ENCODE data around the gene ANP32A.
"Not testable (repeated sequence)": the region's sequence is repeated elsewhere in the genome, so short reads cannot be mapped to it uniquely, and the experiment has no call there.

ANP32A gene

DNA sequence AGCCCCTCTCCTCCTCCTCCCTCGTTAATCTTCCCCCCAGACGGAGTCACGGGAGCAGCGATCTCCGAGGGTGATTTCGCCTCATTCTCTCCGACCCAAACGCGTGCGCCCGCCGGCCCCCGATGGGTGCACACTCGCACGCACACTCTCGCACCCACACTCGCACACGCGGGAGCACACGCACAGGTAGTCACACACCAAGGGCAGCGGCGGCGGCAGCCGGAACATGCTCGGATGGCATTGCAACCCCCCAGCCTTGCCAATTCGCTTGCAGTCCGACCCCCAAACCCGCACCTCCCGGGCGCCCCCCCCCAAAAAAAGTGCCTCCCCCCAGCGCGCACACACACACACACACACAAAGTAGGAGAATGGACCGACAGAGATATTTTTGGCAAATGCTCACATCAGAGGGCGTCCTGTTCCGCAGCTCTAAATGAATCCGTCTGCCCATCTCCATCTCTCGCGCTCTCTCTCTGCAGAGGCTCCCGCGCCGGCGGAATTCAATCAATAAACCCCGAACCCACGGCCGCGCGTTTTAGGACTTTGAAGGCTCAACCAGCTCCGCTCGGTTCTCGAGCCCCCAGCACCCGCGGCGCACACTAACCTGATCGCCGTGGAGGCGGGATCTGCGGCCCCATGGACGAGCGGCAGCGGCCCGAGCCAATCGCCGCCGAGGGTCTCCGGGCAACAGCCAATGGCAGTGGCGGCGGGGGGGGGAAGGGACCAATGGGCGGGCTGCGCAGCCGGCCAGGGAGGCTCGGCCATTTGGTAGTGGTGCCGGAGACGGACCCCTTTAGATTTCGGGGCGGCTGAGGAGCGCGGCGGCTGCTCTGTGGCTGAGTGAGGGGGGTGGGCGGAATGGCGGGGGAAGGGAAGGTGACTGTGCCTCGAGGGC, at the start of gene ANP32A:
ANP32A (minus strand) TSS at position 601 of the 895 bp plus-strand sequence; CDS start at position 457, 144 bp downstream.
- peak; percentile 93 for DNase-seq (ENCODE audit: low spot score)

GRCh38 chr15:68868296-68868695, 47.6 kb upstream of the ANP32A start:
- no peak for DNase-seq (ENCODE audit: low spot score)

DNA sequence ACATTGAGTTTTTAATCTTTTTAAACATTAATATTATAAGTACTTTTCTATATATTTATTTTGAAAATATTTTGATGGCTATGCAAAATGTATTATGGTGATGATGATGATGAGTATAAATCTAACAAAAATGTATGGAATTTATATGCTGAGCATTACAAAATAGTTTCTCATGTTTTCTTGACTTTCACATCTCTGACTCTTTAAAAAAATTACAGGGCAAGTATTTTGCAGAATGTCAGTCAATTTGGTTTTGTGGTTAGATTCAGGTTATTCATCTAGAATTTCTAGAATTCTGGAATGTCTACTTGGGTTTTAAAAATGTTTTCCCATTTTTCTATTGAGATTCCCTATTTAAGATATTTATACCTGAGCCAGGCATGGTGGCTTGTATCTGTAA, 41.7 kb upstream of the ANP32A start:
- no peak for DNase-seq (ENCODE audit: low spot score)

GRCh38 chr15:68858666-68859065, 38.0 kb upstream of the ANP32A start:
- DNase-seq (ENCODE audit: low spot score): not testable (repeated sequence)

- DNase-seq (ENCODE audit: low spot score): not testable (repeated sequence)
Observed at GRCh38 chr15:68857443-68857842, 36.7 kb upstream of the ANP32A start.

DNA sequence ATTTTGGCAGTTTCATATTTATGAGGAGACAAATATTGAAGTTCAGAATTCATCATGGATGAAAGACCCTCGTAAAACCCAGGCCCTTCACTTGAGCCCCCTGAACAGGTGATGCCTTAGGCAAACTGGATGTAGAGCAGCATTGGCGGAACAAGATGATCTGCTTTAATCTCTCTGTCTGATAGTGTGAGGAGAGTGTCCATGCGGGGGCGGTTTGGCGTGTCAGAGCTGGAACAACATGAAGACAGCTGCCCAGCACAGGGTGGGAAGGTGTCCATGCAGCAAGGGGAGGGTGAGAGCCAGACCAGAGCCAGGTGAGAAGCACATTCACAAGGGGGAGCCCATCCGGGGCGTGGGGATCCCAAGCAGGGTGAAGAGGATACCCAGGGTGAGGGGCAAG, 31.8 kb upstream of the ANP32A start:
- no peak for DNase-seq (ENCODE audit: low spot score)

GRCh38 chr15:68851971-68852370, 31.3 kb upstream of the ANP32A start:
- DNase-seq (ENCODE audit: low spot score): no peak

DNA sequence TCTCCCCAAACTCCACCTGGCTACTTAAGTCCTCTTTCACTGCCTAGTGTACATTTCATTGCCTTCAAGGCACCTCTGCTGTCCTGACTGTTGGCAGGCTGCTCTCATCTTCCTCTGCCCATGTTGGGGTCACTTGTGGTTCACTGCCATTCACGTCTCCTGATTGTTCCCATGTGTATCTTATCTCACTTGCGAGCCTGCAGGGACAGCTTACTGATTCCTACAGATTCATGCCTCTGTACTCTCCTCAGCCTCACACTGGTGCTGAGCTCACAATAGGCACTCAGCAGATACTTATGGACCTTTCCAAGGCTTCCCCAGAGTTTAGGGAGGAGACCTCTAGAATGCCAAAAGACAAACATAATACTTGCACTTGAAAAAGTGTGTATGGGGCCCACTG, 28.8 kb upstream of the ANP32A start:
- no peak for DNase-seq (ENCODE audit: low spot score)

GRCh38 chr15:68846851-68847439, 26.2 kb upstream of the ANP32A start:
- DNase-seq (ENCODE audit: low spot score): no peak

DNA sequence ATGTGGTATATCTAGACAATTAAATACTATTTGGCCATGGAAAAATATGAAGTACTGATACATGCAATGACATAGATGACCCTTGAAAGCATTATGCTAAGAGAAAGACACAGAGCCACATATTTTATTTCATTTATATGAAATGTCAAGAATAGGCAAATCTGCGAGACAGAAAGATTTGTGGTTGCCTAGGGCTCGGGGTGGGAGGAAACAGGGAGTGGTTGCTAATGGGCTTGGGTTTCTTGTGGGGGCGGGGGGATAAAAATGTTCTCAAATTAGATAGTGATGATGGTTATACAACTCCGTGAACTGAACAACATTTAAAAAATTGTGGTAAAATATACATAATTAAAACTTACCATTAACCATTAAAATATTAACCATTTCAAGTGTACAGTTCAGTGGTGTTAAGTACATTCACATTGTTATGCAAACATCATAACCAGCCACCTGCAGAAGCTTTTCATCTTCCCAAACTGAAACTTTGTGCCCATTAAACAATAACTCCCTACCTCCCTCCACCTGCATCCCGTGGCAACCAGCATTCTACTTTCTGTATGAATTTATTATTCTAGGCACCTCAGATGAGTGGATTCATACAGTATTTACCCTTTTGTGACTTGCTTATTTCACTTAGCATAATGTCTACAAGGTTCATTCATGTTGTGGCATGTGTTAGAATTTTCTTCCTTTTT, 24.3 kb upstream of the ANP32A start:
- no peak for DNase-seq (ENCODE audit: low spot score)

- no peak for DNase-seq (ENCODE audit: low spot score)
Observed at GRCh38 chr15:68843425-68844311, 23.0 kb upstream of the ANP32A start.

DNA sequence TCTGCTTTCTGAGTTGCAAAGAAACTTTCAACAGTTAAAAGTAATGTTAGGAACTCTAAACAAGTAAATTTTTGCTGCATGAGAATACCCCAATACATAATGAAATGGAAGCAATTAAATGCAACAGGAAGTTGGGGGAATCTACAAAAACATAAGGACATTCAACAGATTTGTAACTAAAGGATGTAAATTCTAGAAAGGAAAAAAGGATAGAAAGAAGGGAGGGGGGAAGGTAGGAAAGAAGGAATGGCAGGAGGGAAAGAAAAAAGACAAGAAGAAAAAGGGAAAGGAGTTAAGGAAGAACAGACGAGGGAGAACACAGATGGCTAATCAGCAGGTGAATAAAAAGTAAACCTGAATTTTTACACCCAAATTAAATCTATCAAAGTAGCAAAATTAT, 22.3 kb upstream of the ANP32A start:
- no peak for DNase-seq (ENCODE audit: low spot score)

GRCh38 chr15:68834346-68834745, 13.7 kb upstream of the ANP32A start:
- no peak for DNase-seq (ENCODE audit: low spot score)

- DNase-seq (ENCODE audit: low spot score): no peak
Observed at GRCh38 chr15:68833700-68834331, 13.1 kb upstream of the ANP32A start.

GRCh38 chr15:68830141-68830785, 9.6 kb upstream of the ANP32A start:
- DNase-seq (ENCODE audit: low spot score): peak; percentile 10

- DNase-seq (ENCODE audit: low spot score): no peak
Observed at GRCh38 chr15:68829068-68829467, 8.4 kb upstream of the ANP32A start.

DNA sequence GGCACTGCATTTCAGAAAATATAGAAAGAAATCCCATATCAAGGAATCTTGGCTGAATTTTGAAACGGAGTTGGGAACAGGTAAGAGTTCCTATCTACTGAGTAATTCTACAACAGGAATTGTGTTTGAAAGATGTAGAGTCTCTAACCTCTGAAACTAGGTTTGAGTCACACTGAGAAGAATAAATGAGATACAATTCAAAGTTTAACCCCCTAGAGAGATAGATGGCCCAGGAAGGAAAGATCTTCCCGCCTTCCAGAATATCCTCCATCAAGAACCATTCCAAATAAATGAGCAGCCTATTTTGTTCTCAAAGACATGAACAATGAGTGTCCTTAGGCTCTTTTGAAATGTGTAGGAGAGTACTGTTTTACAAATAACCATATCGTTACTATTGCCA, 2.9 kb upstream of the ANP32A start:
- no peak for DNase-seq (ENCODE audit: low spot score)

- DNase-seq (ENCODE audit: low spot score): no peak
Observed at GRCh38 chr15:68822818-68823217, 2.1 kb upstream of the ANP32A start.

- peak; percentile 35 for DNase-seq (ENCODE audit: low spot score)
Observed at GRCh38 chr15:68821841-68822381, 1.2 kb upstream of the ANP32A start.

DNA sequence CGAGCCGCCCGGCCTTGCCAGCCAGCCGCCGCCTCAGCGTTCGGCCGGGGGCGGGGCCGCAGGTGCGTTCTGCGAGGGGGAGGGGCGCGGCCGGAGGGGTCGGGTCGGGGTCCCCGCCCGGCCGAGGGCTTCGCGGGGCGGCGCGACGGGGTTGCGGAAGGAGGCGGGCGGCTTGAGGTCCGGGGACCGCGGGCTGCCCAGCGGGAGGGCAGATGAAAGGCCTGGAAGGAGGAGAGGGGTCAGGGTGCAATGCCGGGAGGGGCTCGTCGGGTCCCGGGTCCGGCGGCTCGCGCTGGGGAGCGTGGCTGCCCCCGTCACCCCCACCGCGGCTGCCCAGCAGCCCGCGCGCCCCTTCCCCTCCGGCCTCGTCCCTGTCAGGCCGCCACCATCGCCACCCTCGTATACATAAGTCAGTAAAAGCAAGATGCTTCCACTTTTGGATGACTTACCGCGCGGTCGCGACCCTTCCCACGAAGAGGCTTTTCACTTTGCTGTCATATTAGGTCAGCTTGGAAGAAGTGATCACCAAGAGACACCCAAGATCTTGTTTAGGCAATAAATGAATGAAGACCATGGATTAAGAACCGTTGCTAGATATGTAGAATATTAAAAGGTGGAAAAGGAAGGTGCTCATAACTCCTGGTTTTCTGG, 620 bp upstream of the ANP32A start:
- no peak for DNase-seq (ENCODE audit: low spot score)
